Measurements from ENCODE around the gene ZNF280A. TPM values are rescaled to one million over a fixed set of nuclear protein-coding genes. Genes with fewer than 3 reads are reported as not detected.

Gene ZNF280A
- polyA plus RNA-seq, 3 donors, result not detected

GRCh38 chr22:22553141-22553540 is 33.1 kb upstream of the ZNF280A start:
- no peak overlapping the region for H3K4me2 ChIP-seq (replicated peaks; ENCODE audit: extremely low read depth, low read length, poor library complexity, severe bottlenecking)
- no peak overlapping the region for H3K4me3 ChIP-seq (replicated peaks in 1 of 3; ENCODE audit: low read depth in 2 of 3, low read length in 3 of 3)
- H3K4me3 Mint-ChIP-seq, result no peak overlapping the region
- no peak overlapping the region for H3K27ac Mint-ChIP-seq
- H3K27me3 ChIP-seq (ENCODE audit: control insufficient read depth in 2 of 2, insufficient read depth in 2 of 2, low read length in 2 of 2), result no peaks in the 10 kb centered on the region
- H4K20me1 ChIP-seq (ENCODE audit: insufficient read depth, low read length), result no peaks in the 10 kb centered on the region
- H3K27ac ChIP-seq (ENCODE audit: low read depth in 1 of 2, low read length in 2 of 2), result no peak overlapping the region
- intact Hi-C loops (cut with micrococcal nuclease), result no loop called here
- no peak for DNase-seq
- no peak for TF ChIP-seq CTCF (IDR thresholded peaks at IDR 0.05)
- H3K9me3 Mint-ChIP-seq, result peaks cover 0 to 4% (median 0%) of the 10 kb centered on the region in 7 donors
- no peaks in the 10 kb centered on the region for H3K9me3 ChIP-seq (replicated peaks in 1 of 2; ENCODE audit: control insufficient read depth in 1 of 2, insufficient read depth in 1 of 2, low read length in 2 of 2)
- no CpG with 5 or more reads among the region's 1 CpG for WGBS (ENCODE audit: insufficient coverage)
- peaks cover 14% of the 10 kb centered on the region for H3K4me1 Mint-ChIP-seq
- peaks cover 5 to 16% of the 10 kb centered on the region in 2 donors for H3K4me1 ChIP-seq (ENCODE audit: control insufficient read depth in 1 of 2, insufficient read depth in 2 of 2, low read length in 2 of 2)
- H3K79me2 ChIP-seq (ENCODE audit: insufficient read depth, low read length), result no peaks in the 10 kb centered on the region
- H2AFZ ChIP-seq (ENCODE audit: insufficient read depth, low read depth, low read length, poor library complexity, severe bottlenecking), result no peak overlapping the region
- no peak overlapping the region for H3K9ac ChIP-seq (ENCODE audit: insufficient read depth, low read length, poor library complexity, severe bottlenecking)
- no peaks in the 10 kb centered on the region for H3K36me3 Mint-ChIP-seq
- no peaks in the 10 kb centered on the region for H3K36me3 ChIP-seq (replicated peaks in 1 of 2; ENCODE audit: control insufficient read depth in 1 of 2, insufficient read depth in 2 of 2, low read length in 2 of 2)
- no peaks in the 10 kb centered on the region for H3K27me3 Mint-ChIP-seq (ENCODE audit: low read depth in 3 of 3)

DNA sequence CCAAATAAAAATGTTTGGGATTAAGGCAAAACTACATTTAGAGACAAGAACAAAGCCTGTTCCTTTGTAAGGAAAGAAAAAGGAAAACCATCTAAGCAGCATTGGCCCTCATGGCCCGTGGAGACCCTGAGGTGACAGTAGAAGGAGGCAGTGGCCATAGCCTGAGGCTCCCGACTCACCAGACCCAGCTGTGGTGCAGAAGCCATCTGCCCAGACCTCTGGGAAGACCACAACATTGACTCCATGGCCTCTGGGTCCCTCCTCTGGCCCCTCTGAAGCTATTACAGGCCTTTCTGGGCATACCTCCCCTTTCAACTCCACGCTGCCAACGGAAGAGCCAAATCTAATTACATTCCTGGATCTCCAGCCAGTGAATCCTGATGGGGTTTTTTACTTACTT is 32.6 kb upstream of the ZNF280A start:
- Histone ChIP-seq H3K9me3 (replicated peaks in 1 of 2; ENCODE audit: control insufficient read depth in 1 of 2, insufficient read depth in 1 of 2, low read length in 2 of 2) (no peaks in the 10 kb centered on the region), H3K79me2 (ENCODE audit: insufficient read depth, low read length) (no peaks in the 10 kb centered on the region), H3K27ac (ENCODE audit: low read depth in 1 of 2, low read length in 2 of 2) (no peak overlapping the region), H3K27me3 (ENCODE audit: control insufficient read depth in 2 of 2, insufficient read depth in 2 of 2, low read length in 2 of 2) (no peaks in the 10 kb centered on the region), H3K36me3 (replicated peaks in 1 of 2; ENCODE audit: control insufficient read depth in 1 of 2, insufficient read depth in 2 of 2, low read length in 2 of 2) (no peaks in the 10 kb centered on the region), H4K20me1 (ENCODE audit: insufficient read depth, low read length) (no peaks in the 10 kb centered on the region), H3K9ac (ENCODE audit: insufficient read depth, low read length, poor library complexity, severe bottlenecking) (no peak overlapping the region), H3K4me1 (ENCODE audit: control insufficient read depth in 1 of 2, insufficient read depth in 2 of 2, low read length in 2 of 2) (peaks cover 9 to 21% of the 10 kb centered on the region in 2 donors), H2AFZ (ENCODE audit: insufficient read depth, low read depth, low read length, poor library complexity, severe bottlenecking) (no peak overlapping the region), H3K4me2 (replicated peaks; ENCODE audit: extremely low read depth, low read length, poor library complexity, severe bottlenecking) (no peak overlapping the region), H3K4me3 (replicated peaks in 1 of 3; ENCODE audit: low read depth in 2 of 3, low read length in 3 of 3) (no peak overlapping the region)
- WGBS (ENCODE audit: insufficient coverage), result 62% methylated on average over 2 of the region's 4 CpGs
- H3K4me1 Mint-ChIP-seq, result peaks cover 19% of the 10 kb centered on the region
- intact Hi-C loops (cut with micrococcal nuclease), result no loop called here
- H3K9me3 Mint-ChIP-seq, result peaks cover 0 to 4% (median 0%) of the 10 kb centered on the region in 7 donors
- no peak overlapping the region for H3K27ac Mint-ChIP-seq
- no peaks in the 10 kb centered on the region for H3K36me3 Mint-ChIP-seq
- no peaks in the 10 kb centered on the region for H3K27me3 Mint-ChIP-seq (ENCODE audit: low read depth in 3 of 3)
- H3K4me3 Mint-ChIP-seq, result no peak overlapping the region
- DNase-seq, result no peak
- TF ChIP-seq CTCF (IDR thresholded peaks at IDR 0.05), result no peak

All from CD14-positive monocyte (primary cell).